ENCODE data around the gene MESP2. TPM values are rescaled to one million over a fixed set of nuclear protein-coding genes. Genes with fewer than 3 reads are reported as not detected.

Gene MESP2
- total RNA-seq, 1 experiment from 2014 or later = not detected

- H3K27ac Mint-ChIP-seq (ENCODE audit: unreplicated experiment) = no peak overlapping the region
- no peaks in the 10 kb centered on the region for H3K9me3 Mint-ChIP-seq (ENCODE audit: low read depth, unreplicated experiment)
- no peaks in the 10 kb centered on the region for H3K36me3 Mint-ChIP-seq (ENCODE audit: insufficient read depth, unreplicated experiment)
- CTCF ChIA-PET = interaction anchor here (1.3 to 1.4 kb wide), 2 partner anchors 16 to 108 kb away, joined by 3 to 5 read pairs; partner anchors contain the start of gene MESP1
- TF ChIP-seq CTCF (IDR thresholded peaks at IDR 0.05; ENCODE audit: unreplicated experiment) = no peak
- peaks cover 21% of the 10 kb centered on the region for H3K4me1 Mint-ChIP-seq (ENCODE audit: low read depth, unreplicated experiment)
- intact Hi-C loops (cut with micrococcal nuclease; ENCODE audit: unreplicated experiment) = loop anchor here (1.0 kb wide), 1 partner anchor 48 kb away; no protein-coding TSS in a partner anchor
- no peaks in the 10 kb centered on the region for H3K27me3 Mint-ChIP-seq (ENCODE audit: unreplicated experiment)
- no peak for DNase-seq
- no peak overlapping the region for H3K4me3 Mint-ChIP-seq (ENCODE audit: low read depth, unreplicated experiment)
- no TSS peak for BruUV-seq (replicated peaks)
Observed at GRCh38 chr15:89766357-89767311, 9.5 kb upstream of the MESP2 start.

GRCh38 chr15:89767411-89767915 lies 8.7 kb upstream of the MESP2 start:
- no peak for TF ChIP-seq CTCF (IDR thresholded peaks at IDR 0.05; ENCODE audit: unreplicated experiment)
- intact Hi-C loops (cut with micrococcal nuclease; ENCODE audit: unreplicated experiment) = loop anchor here (1.0 kb wide), 1 partner anchor 49 kb away; no protein-coding TSS in a partner anchor
- Mint-ChIP-seq H3K4me3 (ENCODE audit: low read depth, unreplicated experiment) (no peak overlapping the region), H3K36me3 (ENCODE audit: insufficient read depth, unreplicated experiment) (no peaks in the 10 kb centered on the region), H3K27ac (ENCODE audit: unreplicated experiment) (no peak overlapping the region), H3K4me1 (ENCODE audit: low read depth, unreplicated experiment) (peaks cover 15% of the 10 kb centered on the region), H3K27me3 (ENCODE audit: unreplicated experiment) (no peaks in the 10 kb centered on the region), H3K9me3 (ENCODE audit: low read depth, unreplicated experiment) (no peaks in the 10 kb centered on the region)
- no TSS peak for BruUV-seq (replicated peaks)
- DNase-seq = no peak
- CTCF ChIA-PET = interaction anchor here (0.8 to 1.3 kb wide), 2 partner anchors 17 to 55 kb away, joined by 3 to 4 read pairs; partner anchors contain the start of gene MESP1

DNA sequence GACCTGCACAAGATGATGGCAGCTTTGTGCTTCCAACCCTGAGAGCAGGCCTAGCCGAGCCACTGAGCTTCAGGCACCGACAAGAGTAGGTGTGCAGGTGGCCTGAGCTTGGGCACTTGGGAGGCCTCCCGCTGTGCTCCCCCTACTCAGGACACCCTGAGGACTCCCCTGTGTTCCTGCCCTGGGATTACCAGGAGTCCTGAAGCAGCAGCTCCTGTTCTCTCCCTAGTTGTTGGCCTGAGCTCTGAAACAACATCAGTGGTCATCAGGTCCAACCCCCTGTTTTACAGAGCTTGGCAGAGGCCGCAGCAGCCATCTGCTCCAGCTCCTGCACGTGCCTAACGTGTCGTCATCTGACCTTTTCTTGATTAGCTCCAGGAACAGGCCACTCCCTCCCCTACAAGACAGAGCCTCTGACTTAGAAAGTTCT lies 8.0 kb upstream of the MESP2 start:
- peak overlapping the region; percentile 15 for H3K27ac Mint-ChIP-seq (ENCODE audit: unreplicated experiment)
- CTCF ChIA-PET = interaction anchor here (0.6 to 1.3 kb wide), 4 partner anchors 18 to 287 kb away, joined by 3 to 4 read pairs (median 4); partner anchors contain the start of gene MESP1
- H3K36me3 Mint-ChIP-seq (ENCODE audit: insufficient read depth, unreplicated experiment) = peaks cover 5% of the 10 kb centered on the region

More for the DNA sequence above, 8.0 kb upstream of the MESP2 start:
- no TSS peak for BruUV-seq (replicated peaks)
- peaks cover 15% of the 10 kb centered on the region for H3K4me1 Mint-ChIP-seq (ENCODE audit: low read depth, unreplicated experiment)
- no peaks in the 10 kb centered on the region for H3K9me3 Mint-ChIP-seq (ENCODE audit: low read depth, unreplicated experiment)
- intact Hi-C loops (cut with micrococcal nuclease; ENCODE audit: unreplicated experiment) = no loop called here
- no peak overlapping the region for H3K4me3 Mint-ChIP-seq (ENCODE audit: low read depth, unreplicated experiment)
- no peak for TF ChIP-seq CTCF (IDR thresholded peaks at IDR 0.05; ENCODE audit: unreplicated experiment)
- no peak for DNase-seq
- H3K27me3 Mint-ChIP-seq (ENCODE audit: unreplicated experiment) = no peaks in the 10 kb centered on the region

All from Calu3 (cell line).